Effector CD4-positive, alpha-beta T cell (primary cell): ENCODE results near the gene RNF217.
"Not testable (repeated sequence)": the region's sequence is repeated elsewhere in the genome, so short reads cannot be mapped to it uniquely, and the experiment has no call there.

ENCODE experiments used
- DNase-seq: peaks from one replicate; pipeline ENCODE4 v3.0.0-alpha.2; 2020

Gene RNF217

DNA sequence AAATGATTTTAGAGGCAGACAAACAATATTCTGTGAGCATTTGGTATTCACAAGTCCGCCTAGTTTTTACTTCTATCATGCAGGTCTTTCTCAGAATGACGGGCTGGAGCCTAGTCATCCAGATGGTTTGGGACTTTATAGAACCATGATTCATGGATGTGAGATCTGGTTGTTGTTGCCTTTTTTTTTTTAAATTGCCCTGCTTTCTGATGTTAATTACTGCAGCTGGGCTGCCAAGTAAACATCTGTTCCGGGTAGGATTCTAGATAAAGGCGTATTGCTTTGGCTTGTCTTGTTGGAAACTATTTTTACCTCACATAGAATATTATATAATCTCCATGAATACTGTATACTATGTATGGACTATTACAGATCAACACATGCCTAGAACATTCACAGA, 58.1 kb downstream of the RNF217 start:
- no peak for DNase-seq

DNA sequence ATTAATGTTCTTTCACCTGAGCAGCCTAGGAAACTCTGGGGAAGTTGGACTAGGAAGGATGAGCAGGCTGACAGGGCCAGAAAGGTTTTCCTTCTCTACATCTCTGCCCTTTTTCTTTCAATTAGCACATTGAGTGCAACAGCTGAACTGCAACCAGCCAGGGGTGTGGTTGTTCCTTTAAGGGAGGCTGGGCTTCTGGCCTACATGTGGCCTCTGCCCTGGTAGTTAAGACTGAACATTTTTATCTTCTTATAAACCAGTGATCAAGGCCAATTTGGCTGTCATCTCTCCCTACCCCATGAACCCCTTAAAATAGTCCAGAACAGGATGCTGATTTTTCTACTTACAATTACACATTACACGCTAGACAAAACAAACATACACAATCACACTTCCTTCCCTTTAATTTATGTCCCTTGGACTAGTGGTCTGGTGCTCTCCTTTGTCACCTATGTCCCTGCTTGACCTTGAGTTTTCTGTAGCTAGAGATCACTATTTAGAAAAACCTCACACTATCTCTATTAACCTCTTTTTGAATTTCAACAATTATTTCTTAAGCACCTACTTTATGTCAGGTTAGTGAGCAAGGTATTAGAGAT, 60.3 kb downstream of the RNF217 start:
- DNase-seq = no peak

DNA sequence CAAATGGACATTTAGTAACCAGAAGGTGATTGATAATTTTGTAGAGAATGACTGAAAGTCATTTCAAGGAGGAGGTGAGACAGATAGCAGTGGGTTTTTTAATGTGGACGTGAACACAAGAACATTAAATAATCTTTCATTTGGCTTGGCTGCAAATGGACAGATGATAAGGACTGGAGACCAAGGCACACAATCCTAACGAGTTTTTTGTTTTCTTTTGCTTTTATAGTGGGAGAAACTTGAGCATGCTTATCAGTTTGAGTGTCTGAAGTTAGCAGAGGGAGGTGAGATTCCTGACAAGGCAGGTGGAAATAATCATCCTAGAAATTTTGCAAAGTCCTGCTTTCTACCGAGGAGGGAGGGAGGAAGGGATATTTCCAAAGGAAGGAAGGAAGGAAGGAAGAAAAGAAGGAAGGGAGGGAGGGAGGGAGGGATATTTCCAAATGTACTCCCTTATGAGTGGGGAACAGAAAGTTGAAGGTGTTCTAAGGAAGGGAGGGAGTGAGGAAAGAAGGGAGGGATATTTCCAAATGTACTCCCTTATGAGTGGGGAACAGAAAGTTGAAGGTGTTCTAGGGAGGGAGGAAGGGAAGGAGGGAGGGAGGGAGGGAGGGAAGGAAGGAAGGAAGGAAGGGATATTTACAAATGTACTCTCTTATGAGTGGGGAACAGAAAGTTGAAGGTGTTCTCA, 63.1 kb downstream of the RNF217 start:
- no peak for DNase-seq

DNA sequence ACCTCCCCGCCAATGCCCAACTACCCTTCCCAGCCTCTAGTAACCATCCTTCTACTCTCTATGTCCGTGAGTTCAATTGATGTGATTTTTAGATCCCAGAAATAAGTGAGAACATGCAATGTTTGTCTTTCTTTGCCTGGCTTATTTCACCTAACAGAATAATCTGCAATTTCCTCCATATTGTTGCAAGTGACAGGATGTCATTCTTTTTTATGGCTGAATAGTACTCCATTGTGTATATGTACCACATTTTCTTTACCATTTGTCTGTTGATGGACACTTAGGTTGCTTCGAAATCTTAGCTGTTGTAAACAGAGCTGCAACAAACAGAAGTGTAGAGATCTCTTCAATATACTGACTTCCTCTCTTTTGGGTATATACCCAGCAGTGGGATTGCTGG, 65.0 kb downstream of the RNF217 start:
- no peak for DNase-seq

DNA sequence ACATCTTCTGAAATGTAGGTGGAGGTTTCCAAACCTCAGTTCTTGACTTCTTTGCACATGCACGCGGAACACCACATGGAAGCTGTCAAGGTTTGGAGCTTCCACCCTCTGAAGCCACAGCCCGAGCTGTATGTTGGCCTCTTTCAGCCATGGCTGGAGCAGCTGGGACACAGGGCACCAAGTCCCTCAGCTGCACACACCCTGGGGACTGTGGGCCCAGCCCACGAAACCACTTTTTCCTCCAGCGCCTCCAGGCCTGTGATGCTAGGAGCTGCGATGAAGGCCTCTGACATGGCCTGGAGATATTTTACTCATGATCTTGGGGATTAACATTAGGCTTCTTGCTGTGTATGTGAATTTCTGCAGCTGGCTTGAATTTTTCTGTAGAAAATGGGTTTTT, 68.7 kb downstream of the RNF217 start:
- no peak for DNase-seq

DNA sequence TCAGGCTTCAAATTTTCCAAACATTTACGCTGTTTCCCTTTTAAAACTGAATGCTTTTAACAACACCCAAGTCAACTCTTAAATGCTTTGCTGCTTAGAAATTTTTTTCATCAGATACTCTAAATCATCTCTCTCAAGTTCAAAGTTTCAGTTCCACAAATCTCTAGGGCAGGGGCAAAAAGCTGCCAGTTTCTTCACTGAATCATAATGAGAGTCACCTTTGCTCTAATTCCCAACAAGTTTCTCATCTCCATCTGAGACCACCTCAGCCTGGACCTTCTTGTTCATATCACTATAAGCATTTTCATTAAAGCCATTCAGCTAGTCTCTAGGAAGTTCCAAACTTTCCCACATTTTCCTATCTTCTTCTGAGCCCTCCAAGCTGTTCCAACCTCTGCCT, 69.1 kb downstream of the RNF217 start:
- DNase-seq = no peak

DNA sequence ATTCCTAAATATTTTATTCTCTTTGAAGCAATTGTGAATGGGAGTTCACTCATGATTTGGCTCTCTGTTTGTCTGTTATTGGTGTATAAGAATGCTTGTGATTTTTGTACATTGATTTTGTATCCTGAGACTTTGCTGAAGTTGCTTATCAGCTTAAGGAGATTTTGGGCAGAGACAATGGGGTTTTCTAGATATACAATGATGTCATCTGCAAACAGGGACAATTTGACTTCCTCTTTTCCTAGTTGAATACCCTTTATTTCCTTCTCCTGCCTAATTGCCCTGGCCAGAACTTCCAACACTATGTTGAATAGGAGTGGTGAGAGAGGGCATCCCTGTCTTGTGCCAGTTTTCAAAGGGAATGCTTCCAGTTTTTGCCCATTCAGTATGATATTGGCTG, 72.7 kb downstream of the RNF217 start:
- DNase-seq = not testable (repeated sequence)

DNA sequence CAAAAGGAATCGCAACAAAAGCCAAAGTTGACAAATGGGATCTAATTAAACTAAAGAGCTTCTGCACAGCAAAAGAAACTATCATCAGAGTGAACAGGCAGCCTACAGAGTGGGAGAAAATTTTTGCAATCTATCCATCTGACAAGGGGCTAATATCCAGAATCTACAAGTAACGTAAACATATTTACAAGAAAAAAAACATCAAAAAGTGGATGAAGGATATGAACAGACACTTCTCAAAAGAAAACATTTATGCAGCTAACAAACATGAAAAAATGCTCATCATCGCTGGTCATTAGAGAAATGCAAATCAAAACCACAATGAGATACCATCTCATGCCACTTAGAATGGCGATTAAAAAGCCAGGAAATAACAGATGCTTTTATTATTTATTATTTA, 74.2 kb downstream of the RNF217 start:
- not testable (repeated sequence) for DNase-seq

DNA sequence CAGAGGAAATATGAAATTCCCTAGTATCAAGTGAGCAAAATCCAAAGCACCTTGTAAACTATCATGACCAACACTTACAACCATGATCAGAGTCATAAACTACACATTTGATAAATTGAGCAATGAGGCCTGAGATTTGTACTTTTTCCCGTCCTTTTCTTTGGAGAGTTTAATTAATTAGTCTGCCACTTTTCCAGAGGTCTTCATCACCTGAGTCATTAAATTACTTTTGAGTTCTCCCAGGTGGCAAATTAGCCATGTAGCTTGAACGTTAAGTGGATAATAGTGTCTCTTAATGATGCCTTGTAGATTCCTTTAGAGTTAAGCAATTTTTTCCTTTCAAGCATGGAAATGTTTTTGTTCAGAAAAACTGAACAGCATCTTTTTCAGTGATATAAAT, 75.6 kb downstream of the RNF217 start:
- no peak for DNase-seq

DNA sequence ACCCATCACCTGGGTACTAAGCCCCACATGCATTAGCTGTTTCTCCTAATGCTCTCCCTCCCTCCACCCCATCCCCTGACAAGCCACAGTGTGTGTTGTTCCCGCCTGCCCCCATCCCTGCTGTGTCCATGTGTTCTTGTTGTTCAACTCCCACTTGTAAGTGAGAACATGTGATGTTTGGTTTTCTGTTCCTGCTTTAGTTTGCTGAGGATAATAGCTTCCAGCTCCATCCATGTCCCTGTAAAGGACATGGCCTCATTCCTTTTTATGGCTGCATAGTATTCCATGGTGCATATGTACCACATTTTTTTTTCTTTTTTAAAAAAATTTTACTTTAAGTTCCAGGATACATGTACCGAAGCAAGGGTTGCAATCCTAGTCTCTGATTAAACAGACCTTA, 76.7 kb downstream of the RNF217 start:
- no peak for DNase-seq

DNA sequence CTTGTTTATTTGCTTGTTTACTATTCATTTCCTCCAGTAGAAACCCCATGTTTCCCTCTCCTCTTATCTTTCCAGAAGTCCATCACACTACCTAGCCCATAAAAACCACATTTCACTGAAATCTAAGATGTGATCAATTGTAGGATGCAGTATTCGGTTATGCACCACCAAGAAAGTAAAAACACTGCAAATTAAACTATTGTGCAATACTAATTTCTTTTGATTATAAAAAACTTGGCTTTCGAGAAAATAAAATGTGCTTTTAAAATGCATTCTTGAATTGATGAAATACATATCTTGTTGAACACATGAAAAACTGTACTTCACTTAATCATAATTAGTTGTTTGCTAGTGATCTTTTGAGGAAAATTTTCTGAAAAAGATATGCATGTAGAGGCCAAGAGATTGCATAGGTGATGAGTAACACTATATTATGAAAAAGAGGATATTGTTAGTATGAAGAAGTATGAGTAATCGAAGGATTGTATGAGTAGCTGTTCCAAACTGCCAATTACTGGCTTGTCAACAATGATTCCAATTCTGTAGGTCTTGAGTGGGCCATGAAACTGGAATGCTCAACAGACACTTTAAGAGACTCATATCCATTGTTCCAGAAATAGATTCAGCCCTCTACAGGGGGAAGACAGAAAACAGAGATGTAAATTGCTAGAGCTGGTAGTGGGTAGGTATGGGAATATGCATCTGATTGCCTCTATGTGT, 79.7 kb downstream of the RNF217 start:
- DNase-seq = no peak

DNA sequence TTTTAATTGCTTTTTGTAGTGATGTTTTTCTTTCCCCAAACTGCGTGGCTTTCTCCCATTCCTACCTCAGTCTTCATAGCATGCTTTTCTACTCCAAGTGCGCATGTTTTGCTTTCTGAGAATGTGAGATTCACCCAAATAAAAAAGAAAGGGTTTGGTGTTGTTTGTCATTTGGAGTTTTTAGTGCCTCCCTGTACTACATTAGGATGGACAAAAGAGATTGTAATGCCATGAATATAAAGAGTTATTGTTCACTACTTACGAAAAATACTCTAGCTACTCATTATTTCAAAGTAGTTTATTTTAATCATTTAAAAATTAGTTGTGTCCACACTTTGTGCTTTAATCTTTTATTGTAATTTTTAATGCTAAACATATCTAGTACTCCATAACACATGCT, 81.8 kb downstream of the RNF217 start:
- DNase-seq = no peak

DNA sequence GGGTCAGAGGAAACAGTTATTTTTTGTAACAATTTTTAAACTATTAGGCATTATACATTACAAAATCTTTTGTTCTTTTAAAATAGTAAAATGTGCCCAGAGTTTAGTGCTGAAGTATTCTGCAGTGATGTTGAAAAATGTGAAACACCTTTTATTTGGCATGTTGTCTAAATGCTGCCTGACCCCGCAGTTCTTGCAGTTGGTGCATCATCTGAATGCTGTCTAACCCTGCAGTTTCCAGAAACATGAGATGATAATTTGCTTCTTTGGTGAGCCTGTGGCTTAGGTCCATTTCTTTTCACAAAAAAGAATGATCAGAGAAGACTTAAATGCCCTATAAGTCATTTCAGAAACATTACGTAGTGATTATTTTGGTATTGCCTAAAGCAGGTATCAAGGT, 82.4 kb downstream of the RNF217 start:
- no peak for DNase-seq

DNA sequence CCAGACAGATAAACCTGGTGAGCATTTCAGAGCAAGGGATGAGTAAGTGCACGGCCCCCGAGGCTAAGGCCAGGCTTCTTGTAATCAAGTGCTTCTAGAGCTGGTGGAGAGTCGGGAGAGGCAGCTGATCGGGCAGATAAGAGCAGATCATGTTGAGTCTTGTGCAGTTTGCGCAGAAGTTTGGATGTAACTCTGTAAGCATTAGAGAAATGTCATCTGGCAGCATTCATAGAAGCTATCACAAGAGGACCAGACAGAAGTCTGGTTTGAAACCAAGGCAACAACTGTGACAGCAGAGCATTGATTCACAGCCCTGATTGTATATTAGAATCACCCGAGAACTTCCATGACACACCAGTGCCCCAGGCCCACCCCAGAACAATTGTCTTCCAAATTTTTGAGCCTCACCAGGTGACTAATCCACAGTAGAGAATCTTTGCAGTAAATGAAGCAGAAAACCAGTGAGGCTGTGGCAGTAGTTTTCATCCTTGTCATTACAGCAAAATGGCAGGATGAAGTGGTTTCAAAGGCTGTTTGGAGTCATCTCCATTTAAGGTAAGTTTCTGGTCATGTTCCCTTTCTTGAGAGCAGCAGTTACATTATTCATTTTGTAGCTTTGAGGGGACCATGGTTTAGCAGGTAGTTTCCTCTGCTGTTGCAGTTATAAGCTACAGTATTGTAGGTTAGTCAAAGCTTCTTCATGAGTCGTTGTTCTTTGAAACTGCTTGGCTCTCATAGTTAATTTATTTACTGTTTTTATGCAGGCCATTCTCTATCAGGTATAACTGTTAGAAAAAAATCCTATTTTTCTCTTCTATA, 84.1 kb downstream of the RNF217 start:
- no peak for DNase-seq

DNA sequence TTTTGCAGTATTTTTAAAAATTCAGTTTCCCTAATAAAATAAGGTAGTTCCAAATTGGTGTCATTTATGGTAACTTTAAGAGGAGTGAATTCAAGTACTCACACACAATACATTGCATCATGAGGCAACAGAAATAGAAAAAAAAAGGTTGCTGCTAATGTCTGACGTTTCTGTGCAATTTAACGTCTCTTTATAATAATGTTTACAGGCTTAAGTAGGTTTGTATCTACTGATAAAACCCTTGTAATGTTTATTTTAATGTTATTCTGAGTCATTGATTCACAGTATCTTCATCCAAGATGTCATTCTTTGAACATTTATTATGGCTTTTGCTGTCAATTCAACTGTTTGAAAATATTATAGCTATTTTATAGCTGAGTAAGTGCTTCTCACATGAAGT, 86.0 kb downstream of the RNF217 start:
- DNase-seq = no peak

DNA sequence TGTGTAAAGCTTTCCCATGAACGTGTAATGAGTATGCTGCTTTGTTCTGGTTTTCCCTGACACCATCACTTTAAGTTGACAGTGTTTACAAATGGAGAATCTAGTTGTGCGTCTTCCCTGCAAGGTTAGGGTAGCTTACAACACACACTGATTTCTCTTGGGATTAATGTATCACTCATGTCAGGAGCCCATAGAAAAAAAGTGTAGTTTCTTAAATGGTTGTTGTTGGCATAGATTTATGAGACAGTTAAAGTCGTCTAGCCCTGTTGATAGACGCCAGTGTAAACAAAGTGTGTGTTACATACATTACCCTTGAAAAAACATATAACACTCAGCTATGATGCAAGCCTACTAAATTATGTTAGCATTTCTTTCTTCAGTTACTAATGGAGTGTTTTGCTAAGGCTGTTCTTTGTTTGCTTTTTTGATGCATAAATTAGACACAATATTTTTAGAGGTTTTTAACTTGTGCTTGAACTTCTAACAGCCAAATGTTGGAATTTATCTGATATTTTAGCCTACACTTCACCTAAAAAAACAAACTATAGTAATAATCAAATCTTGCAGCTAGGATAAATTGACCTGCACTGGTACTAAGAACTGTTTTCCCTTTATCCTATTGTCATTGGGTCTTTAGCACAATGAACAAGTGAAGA, 88.6 kb downstream of the RNF217 start:
- no peak for DNase-seq

DNA sequence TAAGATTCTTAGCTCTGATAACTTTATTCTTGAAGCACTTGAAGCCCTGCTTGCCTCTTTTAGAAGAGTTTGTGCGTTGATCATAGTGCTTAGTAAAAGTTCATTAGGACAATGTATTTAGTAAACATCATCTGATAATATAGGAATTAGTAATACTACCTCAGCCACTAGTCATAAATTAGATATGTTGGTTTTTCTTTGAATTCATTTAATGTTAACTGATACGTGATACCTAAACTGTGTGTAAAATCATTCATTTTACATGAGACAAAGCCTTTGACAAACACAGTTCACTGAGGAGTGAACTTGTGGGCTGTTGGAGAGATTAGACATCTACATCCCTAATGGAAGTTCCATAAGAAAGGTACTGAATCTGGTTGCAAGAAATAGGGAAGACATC, 91.6 kb downstream of the RNF217 start:
- no peak for DNase-seq

DNA sequence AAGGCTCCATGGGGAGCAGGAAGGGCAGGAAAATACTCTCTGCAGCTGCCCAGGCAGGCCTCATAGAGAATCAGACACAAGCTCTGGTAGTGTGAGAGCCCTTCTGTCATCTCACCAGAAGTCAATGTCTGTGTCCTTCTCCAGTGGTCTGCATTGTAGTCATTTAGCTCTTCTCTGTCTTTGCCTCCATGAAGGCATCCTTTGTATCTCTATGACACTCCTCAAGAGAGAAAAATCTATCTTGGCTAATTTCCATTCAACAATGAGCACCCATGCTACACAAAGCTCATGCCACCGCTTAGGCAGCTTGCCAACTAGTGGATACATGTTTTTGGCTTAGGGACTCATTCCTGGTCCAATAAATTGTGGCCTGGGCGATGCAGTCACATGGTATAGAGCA, 92.1 kb downstream of the RNF217 start:
- DNase-seq = no peak

DNA sequence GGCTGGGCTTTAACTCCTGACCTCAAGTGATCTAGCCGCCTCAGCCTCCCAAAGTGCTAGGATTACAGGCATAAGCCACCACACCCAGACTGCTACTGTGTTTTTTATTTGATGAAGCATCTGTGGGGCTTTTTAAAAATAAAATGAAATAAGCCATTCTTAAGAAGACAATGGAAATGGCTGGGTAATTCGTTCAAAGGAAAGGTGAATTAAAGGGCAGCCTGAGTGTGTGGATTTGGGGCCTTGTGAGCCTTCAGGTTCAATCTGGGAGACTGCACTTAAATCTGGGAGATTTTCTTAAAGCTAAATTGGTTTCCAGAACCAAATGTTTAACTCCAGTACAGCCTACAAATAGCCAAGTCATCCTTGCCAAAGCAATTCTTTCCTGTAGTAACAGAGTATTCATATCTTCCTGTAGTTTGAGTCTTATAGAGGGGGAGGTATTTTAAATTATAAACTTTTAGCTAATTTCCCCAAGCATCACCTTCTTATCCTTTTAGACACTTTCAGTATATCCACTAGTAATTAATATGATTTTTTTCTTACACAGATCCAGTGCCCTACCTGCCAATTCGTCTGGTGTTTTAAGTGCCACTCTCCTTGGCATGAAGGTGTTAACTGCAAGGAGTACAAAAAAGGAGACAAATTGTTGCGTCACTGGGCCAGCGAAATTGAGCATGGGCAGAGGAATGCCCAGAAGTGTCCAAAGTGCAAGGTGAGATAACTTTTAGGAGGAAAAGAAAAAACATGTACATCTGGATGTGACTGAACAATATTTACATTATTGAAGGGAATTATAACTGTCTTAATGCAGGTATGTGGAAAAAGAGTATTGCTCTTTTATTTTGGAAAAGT, 95.4 kb downstream of the RNF217 start:
- DNase-seq = no peak

DNA sequence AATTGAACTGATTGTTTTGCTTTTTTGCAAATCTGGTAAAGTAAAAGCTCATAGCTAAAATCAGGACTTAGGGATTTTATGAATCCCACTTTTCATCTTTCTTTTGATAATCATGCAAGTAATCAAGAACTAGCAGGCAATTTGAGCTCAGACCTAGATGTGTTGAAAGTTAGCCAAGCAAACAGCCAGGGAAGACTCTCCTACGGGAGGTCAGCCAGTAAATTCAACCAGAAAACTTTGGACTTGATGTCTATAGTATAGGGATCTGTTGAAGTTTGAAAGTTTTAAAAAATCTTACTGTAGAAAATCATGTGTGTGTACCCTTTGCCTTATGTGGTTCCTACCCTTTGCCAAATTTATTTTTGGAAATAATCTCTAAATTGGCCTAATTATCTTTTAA, 96.3 kb downstream of the RNF217 start:
- no peak for DNase-seq

DNA sequence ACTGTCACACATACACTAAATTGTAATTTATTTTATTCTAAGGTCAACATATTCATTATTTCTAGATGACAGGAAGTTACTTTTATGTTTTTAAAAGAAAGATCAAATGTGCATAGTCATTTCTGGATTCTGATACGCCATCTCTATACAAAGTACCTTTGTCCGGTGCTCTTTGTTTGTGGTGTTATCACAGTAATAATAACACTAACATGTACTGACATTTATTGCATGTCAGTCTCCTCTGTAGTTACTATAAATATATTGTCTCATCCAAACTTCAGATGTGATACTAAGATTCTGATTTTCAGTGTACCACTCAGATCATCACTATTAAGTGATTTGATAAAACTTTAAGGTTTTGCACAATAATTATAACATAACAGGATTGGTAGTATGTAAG, 101.1 kb downstream of the RNF217 start:
- no peak for DNase-seq

DNA sequence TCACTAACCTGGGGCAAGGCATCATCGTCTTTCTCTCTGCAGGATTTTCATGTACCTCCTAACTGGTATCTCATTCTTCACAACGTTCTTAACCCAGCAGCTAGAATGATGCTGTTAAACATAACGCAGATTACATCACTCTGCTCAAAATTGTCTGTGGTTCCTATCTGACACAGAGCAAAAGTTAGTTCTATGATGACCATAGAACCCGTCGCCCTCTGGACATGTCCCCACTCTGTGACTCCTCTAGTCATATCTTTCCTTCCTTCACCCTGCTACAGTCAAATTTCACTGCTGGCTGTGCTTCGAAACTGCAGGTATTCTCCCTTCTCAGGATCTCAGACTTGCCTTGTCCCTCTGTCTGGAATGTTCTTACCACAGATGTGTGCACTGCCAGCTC, 103.9 kb downstream of the RNF217 start:
- no peak for DNase-seq
